PC-9 (cell line): Measurements from ENCODE around the gene PASK.

ENCODE experiments used
- EZH2 ChIP-seq: fragments of 200-600 bp; sonication (generic); IDR thresholded peaks from 2 replicates; pipeline ENCODE4 v1.8.0; 2017; ENCODE audit warnings: antibody characterized with exemption, low read depth
- TF ChIP-seq, protein P1 (sequence below): fragments of 200-600 bp; sonication (generic); conservative IDR thresholded peaks from 2 replicates; pipeline ENCODE4 v1.6.1; 2017; ENCODE audit warnings: mixed run types, antibody characterized with exemption, mild to moderate bottlenecking, moderate library complexity

- TF ChIP-seq, protein P1, sequence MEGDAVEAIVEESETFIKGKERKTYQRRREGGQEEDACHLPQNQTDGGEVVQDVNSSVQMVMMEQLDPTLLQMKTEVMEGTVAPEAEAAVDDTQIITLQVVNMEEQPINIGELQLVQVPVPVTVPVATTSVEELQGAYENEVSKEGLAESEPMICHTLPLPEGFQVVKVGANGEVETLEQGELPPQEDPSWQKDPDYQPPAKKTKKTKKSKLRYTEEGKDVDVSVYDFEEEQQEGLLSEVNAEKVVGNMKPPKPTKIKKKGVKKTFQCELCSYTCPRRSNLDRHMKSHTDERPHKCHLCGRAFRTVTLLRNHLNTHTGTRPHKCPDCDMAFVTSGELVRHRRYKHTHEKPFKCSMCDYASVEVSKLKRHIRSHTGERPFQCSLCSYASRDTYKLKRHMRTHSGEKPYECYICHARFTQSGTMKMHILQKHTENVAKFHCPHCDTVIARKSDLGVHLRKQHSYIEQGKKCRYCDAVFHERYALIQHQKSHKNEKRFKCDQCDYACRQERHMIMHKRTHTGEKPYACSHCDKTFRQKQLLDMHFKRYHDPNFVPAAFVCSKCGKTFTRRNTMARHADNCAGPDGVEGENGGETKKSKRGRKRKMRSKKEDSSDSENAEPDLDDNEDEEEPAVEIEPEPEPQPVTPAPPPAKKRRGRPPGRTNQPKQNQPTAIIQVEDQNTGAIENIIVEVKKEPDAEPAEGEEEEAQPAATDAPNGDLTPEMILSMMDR: no peak
- no peak for TF ChIP-seq EZH2
Measured at GRCh38 chr2:241069821-241070281, 79.4 kb downstream of the PASK start.
